ENCODE data around the gene PSMB9. TPM values are rescaled to one million over a fixed set of nuclear protein-coding genes. Genes with fewer than 3 reads are reported as not detected.

PSMB9 gene
- total and polyA plus RNA-seq, 2 experiments from 2014 or later: 5.1 to 12.3 TPM

DNA sequence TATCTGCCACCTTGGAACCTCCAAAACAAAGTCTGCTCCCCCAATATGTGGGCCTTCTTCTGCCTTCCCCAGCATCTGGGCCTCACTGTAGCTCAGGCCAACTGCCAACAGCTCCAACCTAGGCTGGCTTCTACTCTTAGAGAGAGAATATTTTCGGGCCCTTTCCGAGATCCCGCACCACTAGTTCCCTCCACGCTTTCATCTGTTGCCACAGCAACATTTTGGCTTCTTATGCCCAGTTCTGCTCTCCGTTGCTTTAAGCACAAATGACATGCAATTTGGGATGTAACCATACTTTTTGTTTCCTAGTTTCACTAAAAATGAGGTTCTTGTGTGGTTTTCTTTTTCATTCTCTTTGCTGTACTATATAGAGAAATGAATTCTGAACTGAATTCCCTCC lies 33.6 kb downstream of the PSMB9 start:
- Histone ChIP-seq H2AFZ (no peak overlapping the region), H3K36me3 (ENCODE audit: low read depth) (no peaks in the 10 kb centered on the region), H3K9me2 (ENCODE audit: insufficient read depth) (no peaks in the 10 kb centered on the region), H3K9me3 (ENCODE audit: low read depth) (no peaks in the 10 kb centered on the region), H3K4me3 (no peak overlapping the region), H4K20me1 (ENCODE audit: insufficient read depth) (no peaks in the 10 kb centered on the region), H3K4me1 (ENCODE audit: insufficient read depth) (peaks cover 9% of the 10 kb centered on the region), H3K27ac (no peak overlapping the region), H3F3A (ENCODE audit: insufficient read depth) (peaks cover 23% of the 10 kb centered on the region), H3K9ac (no peak overlapping the region), H3K4me2 (ENCODE audit: unreplicated experiment) (no peak overlapping the region), H3K79me2 (ENCODE audit: insufficient read depth) (no peaks in the 10 kb centered on the region), H3K27me3 (replicated peaks; ENCODE audit: insufficient read depth) (no peaks in the 10 kb centered on the region)
- TF ChIP-seq EZH2phosphoT487 (IDR thresholded peaks at IDR 0.05; ENCODE audit: insufficient read depth, low read depth): no peak
- WGBS, 2 experiments (ENCODE audit: low coverage in 1 of 2, low lambda C conversion rate in 2 of 2, missing lambda C conversion rate in 2 of 2): 73 to 77% methylated on average over 5 of the region's 5 CpGs
- in situ Hi-C loops (cut with MboI): no loop called here
- no peak for DNase-seq

DNA sequence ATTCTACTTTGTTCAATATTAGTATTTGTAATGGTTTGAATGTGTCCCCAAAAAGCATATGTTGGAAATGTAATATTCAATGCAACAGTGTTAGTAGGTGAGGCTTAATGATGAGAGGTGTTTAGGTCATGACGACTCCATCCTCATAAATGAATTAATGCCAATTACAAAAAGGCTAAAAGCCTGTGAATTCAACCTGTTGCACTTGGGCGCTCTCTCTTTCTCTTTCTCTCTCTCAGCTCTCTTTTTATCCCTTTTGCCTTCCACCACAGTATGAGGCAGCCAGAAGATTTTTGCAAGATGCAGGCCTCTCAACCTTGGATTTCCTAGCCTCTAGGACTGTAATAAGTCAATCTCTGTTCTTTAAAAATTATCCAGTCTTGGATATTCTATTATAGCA lies 34.6 kb downstream of the PSMB9 start:
- no peak for DNase-seq
- H4K20me1 ChIP-seq (ENCODE audit: insufficient read depth): no peaks in the 10 kb centered on the region
- WGBS, 2 experiments (ENCODE audit: low coverage in 1 of 2, low lambda C conversion rate in 2 of 2, missing lambda C conversion rate in 2 of 2): 92 to 95% methylated on average over 2 of the region's 2 CpGs
- H3K9ac ChIP-seq: no peak overlapping the region
- no peaks in the 10 kb centered on the region for H3K9me2 ChIP-seq (ENCODE audit: insufficient read depth)
- no peak overlapping the region for H2AFZ ChIP-seq
- H3K4me3 ChIP-seq: no peak overlapping the region
- no peaks in the 10 kb centered on the region for H3K9me3 ChIP-seq (ENCODE audit: low read depth)
- in situ Hi-C loops (cut with MboI): no loop called here
- H3K27ac ChIP-seq: no peak overlapping the region
- H3K27me3 ChIP-seq (replicated peaks; ENCODE audit: insufficient read depth): no peaks in the 10 kb centered on the region
- H3K79me2 ChIP-seq (ENCODE audit: insufficient read depth): no peaks in the 10 kb centered on the region
- H3K36me3 ChIP-seq (ENCODE audit: low read depth): no peaks in the 10 kb centered on the region
- H3K4me2 ChIP-seq (ENCODE audit: unreplicated experiment): no peak overlapping the region
- peaks cover 13% of the 10 kb centered on the region; the same call in 1 of the 2 replicates for H3F3A ChIP-seq (ENCODE audit: insufficient read depth)
- H3K4me1 ChIP-seq (ENCODE audit: insufficient read depth): 0 out of 2 replicates have a peak, but pooled peaks cover 8% of the 10 kb centered on the region
- no peak for TF ChIP-seq EZH2phosphoT487 (IDR thresholded peaks at IDR 0.05; ENCODE audit: insufficient read depth, low read depth)
- TF ChIP-seq EZH2 (IDR thresholded peaks at IDR 0.05; ENCODE audit: insufficient read depth, poor library complexity, severe bottlenecking): no peak

DNA sequence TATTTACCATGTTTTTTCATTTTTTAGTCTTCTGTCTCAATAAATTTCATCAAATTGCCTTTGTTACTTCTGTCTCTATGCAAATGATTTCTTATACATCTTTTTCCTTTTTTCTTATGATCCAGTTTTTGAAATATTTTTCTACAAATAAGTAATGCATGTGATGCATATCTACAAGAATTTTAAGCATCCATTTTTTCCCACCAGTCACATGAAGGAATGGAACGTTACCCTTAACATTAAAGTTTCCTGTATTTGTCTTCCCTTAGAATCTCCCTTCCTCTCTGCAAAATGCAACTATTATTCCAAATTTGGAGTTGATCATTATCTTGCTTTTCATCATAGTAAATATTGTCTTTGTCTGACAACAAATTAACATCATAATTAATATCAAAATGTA lies 35.5 kb downstream of the PSMB9 start:
- no peaks in the 10 kb centered on the region for H3K27me3 ChIP-seq (replicated peaks; ENCODE audit: insufficient read depth)
- no peak overlapping the region for H2AFZ ChIP-seq
- no peak overlapping the region for H3K4me3 ChIP-seq
- no peaks in the 10 kb centered on the region for H3K36me3 ChIP-seq (ENCODE audit: low read depth)
- no peak overlapping the region for H3K9ac ChIP-seq
- no peaks in the 10 kb centered on the region for H3K9me3 ChIP-seq (ENCODE audit: low read depth)
- no peaks in the 10 kb centered on the region for H3K9me2 ChIP-seq (ENCODE audit: insufficient read depth)
- no peak for TF ChIP-seq EZH2phosphoT487 (IDR thresholded peaks at IDR 0.05; ENCODE audit: insufficient read depth, low read depth)
- TF ChIP-seq EZH2 (IDR thresholded peaks at IDR 0.05; ENCODE audit: insufficient read depth, poor library complexity, severe bottlenecking): no peak
- H4K20me1 ChIP-seq (ENCODE audit: insufficient read depth): no peaks in the 10 kb centered on the region
- H3K4me1 ChIP-seq (ENCODE audit: insufficient read depth): 0 out of 2 replicates have a peak, but pooled peaks cover 8% of the 10 kb centered on the region
- H3K79me2 ChIP-seq (ENCODE audit: insufficient read depth): no peaks in the 10 kb centered on the region
- H3K4me2 ChIP-seq (ENCODE audit: unreplicated experiment): no peak overlapping the region
- no peak overlapping the region for H3K27ac ChIP-seq
- in situ Hi-C loops (cut with MboI): no loop called here
- H3F3A ChIP-seq (ENCODE audit: insufficient read depth): peaks cover 13% of the 10 kb centered on the region; the same call in 1 of the 2 replicates
- 72 to 83% methylated on average over 1 of the region's 1 CpG for WGBS, 2 experiments (ENCODE audit: low coverage in 1 of 2, low lambda C conversion rate in 2 of 2, missing lambda C conversion rate in 2 of 2)
- no peak for DNase-seq

DNA sequence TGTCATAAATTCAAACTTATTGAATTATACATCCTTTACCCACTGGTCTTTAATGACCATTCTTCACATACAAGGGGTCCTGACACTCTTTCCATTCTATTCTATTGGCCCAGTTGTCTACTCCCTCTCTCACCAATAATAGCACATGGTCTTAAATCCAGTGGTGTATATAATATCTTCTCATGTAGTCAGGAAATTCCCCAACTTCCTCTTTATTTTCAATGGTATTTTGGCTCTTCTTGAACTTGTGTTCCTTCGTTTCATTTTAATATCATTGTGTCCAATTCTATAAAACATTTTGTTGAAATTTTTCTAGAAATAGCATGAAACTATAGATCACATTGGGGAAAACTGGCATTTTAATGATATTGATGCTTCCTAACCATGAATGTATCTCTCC lies 36.8 kb downstream of the PSMB9 start:
- H3K27ac ChIP-seq: no peak overlapping the region
- no peaks in the 10 kb centered on the region for H3K27me3 ChIP-seq (replicated peaks; ENCODE audit: insufficient read depth)
- in situ Hi-C loops (cut with MboI): loop anchor here (10.0 kb wide), 1 partner anchor 94 kb away; no protein-coding TSS in a partner anchor
- WGBS, 2 experiments (ENCODE audit: low coverage in 1 of 2, low lambda C conversion rate in 2 of 2, missing lambda C conversion rate in 2 of 2): 6 to 19% methylated on average over 1 of the region's 1 CpG
- H3K9me3 ChIP-seq (ENCODE audit: low read depth): no peaks in the 10 kb centered on the region
- H3K79me2 ChIP-seq (ENCODE audit: insufficient read depth): peaks cover 10% of the 10 kb centered on the region
- H2AFZ ChIP-seq: no peak overlapping the region
- no peak for DNase-seq
- peaks cover 13% of the 10 kb centered on the region; the same call in 1 of the 2 replicates for H3F3A ChIP-seq (ENCODE audit: insufficient read depth)
- H3K9me2 ChIP-seq (ENCODE audit: insufficient read depth): no peaks in the 10 kb centered on the region
- H4K20me1 ChIP-seq (ENCODE audit: insufficient read depth): no peaks in the 10 kb centered on the region
- no peak overlapping the region for H3K9ac ChIP-seq
- TF ChIP-seq EZH2phosphoT487 (IDR thresholded peaks at IDR 0.05; ENCODE audit: insufficient read depth, low read depth): no peak
- no peak for TF ChIP-seq EZH2 (IDR thresholded peaks at IDR 0.05; ENCODE audit: insufficient read depth, poor library complexity, severe bottlenecking)
- H3K4me1 ChIP-seq (ENCODE audit: insufficient read depth): peaks cover 14% of the 10 kb centered on the region; the same call in 1 of the 2 replicates
- H3K4me3 ChIP-seq: no peak overlapping the region
- H3K4me2 ChIP-seq (ENCODE audit: unreplicated experiment): no peak overlapping the region
- no peaks in the 10 kb centered on the region for H3K36me3 ChIP-seq (ENCODE audit: low read depth)

All from GM23248 (cell line).